HG03565 (cell line): ENCODE measurements around the gene C8A.

Source experiments
- ATAC-seq: cut with Tn5 transposase; IDR thresholded peaks from one replicate; pipeline ENCODE4 v1.9.1; 2021; ENCODE audit warnings: mild to moderate bottlenecking, moderate library complexity; ENCODE audit not compliant: unreplicated experiment

Gene C8A

GRCh38 chr1:56922507-56922906 is 67.9 kb downstream of the C8A start:
- no peak for ATAC-seq

GRCh38 chr1:56923201-56923600 is 68.6 kb downstream of the C8A start:
- no peak for ATAC-seq

- ATAC-seq, result no peak
Observed at GRCh38 chr1:56924116-56924515, 69.5 kb downstream of the C8A start.

GRCh38 chr1:56925193-56925592 is 70.6 kb downstream of the C8A start:
- ATAC-seq, result no peak

GRCh38 chr1:56927171-56927570 is 72.6 kb downstream of the C8A start:
- no peak for ATAC-seq

- ATAC-seq, result no peak
Observed at GRCh38 chr1:56927986-56928385, 73.4 kb downstream of the C8A start.

GRCh38 chr1:56929492-56929891 is 74.9 kb downstream of the C8A start:
- ATAC-seq, result no peak

- no peak for ATAC-seq
Observed at GRCh38 chr1:56931211-56931610, 76.6 kb downstream of the C8A start.

- ATAC-seq, result no peak
Observed at GRCh38 chr1:56931686-56932085, 77.1 kb downstream of the C8A start.

- no peak for ATAC-seq
Observed at GRCh38 chr1:56933161-56933560, 78.6 kb downstream of the C8A start.

- no peak for ATAC-seq
Observed at GRCh38 chr1:56933606-56934005, 79.0 kb downstream of the C8A start.

- ATAC-seq, result no peak
Observed at GRCh38 chr1:56934430-56935060, 79.9 kb downstream of the C8A start.

GRCh38 chr1:56938646-56939045 is 84.0 kb downstream of the C8A start:
- ATAC-seq, result no peak

- ATAC-seq, result no peak
Observed at GRCh38 chr1:56939209-56939608, 84.6 kb downstream of the C8A start.

- no peak for ATAC-seq
Observed at GRCh38 chr1:56940039-56940438, 85.4 kb downstream of the C8A start.

GRCh38 chr1:56948403-56949023 is 93.9 kb downstream of the C8A start:
- no peak for ATAC-seq

- ATAC-seq, result no peak
Observed at GRCh38 chr1:56952501-56952900, 97.9 kb downstream of the C8A start.

- ATAC-seq, result no peak
Observed at GRCh38 chr1:56953386-56953785, 98.8 kb downstream of the C8A start.

GRCh38 chr1:56954664-56955063 is 100.1 kb downstream of the C8A start:
- ATAC-seq, result no peak

- no peak for ATAC-seq
Observed at GRCh38 chr1:56957931-56958330, 103.3 kb downstream of the C8A start.

GRCh38 chr1:56958526-56958925 is 103.9 kb downstream of the C8A start:
- no peak for ATAC-seq

- no peak for ATAC-seq
Observed at GRCh38 chr1:56961426-56961825, 106.8 kb downstream of the C8A start.

GRCh38 chr1:56963667-56964066 is 109.1 kb downstream of the C8A start:
- no peak for ATAC-seq
